Measurements from ENCODE around the gene COL6A3. TPM values are rescaled to one million over a fixed set of nuclear protein-coding genes. Genes with fewer than 3 reads are reported as not detected.

COL6A3 gene
- total RNA-seq, 1 donor from 2014 or later = 4.9 TPM

DNA sequence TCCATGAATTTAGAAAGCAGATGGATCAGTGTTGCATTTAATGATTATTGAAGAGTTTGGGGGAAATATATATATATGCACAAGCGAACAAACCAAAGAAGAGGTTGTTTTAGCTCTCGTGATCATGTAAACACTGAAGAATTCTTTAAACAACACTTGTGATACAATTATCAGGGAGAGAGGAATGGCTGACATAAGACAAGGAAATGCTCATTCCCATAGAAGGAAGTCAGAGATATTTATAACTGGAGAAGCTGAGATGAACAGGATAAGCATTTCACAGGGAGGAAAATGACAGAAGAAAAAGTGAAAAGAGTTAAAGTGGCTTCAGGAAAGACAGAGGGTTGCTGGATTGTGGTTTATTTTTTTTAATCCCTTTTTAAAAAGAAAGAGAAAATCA is 10.6 kb upstream of the COL6A3 start:
- H3K4me3 Mint-ChIP-seq = no peak overlapping the region
- no peak for DNase-seq (ENCODE audit: low read depth, low spot score)
- H3K36me3 Mint-ChIP-seq (ENCODE audit: low read depth) = no peaks in the 10 kb centered on the region
- H3K27me3 Mint-ChIP-seq (ENCODE audit: low read depth) = peaks cover 41% of the 10 kb centered on the region
- H3K4me1 Mint-ChIP-seq = peaks cover 6% of the 10 kb centered on the region
- H3K9me3 Mint-ChIP-seq = peaks cover 2% of the 10 kb centered on the region
- TF ChIP-seq, protein P1, sequence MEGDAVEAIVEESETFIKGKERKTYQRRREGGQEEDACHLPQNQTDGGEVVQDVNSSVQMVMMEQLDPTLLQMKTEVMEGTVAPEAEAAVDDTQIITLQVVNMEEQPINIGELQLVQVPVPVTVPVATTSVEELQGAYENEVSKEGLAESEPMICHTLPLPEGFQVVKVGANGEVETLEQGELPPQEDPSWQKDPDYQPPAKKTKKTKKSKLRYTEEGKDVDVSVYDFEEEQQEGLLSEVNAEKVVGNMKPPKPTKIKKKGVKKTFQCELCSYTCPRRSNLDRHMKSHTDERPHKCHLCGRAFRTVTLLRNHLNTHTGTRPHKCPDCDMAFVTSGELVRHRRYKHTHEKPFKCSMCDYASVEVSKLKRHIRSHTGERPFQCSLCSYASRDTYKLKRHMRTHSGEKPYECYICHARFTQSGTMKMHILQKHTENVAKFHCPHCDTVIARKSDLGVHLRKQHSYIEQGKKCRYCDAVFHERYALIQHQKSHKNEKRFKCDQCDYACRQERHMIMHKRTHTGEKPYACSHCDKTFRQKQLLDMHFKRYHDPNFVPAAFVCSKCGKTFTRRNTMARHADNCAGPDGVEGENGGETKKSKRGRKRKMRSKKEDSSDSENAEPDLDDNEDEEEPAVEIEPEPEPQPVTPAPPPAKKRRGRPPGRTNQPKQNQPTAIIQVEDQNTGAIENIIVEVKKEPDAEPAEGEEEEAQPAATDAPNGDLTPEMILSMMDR (conservative IDR thresholded peaks at IDR 0.05) = no peak
- H3K27ac Mint-ChIP-seq (ENCODE audit: unreplicated experiment) = no peak overlapping the region

DNA sequence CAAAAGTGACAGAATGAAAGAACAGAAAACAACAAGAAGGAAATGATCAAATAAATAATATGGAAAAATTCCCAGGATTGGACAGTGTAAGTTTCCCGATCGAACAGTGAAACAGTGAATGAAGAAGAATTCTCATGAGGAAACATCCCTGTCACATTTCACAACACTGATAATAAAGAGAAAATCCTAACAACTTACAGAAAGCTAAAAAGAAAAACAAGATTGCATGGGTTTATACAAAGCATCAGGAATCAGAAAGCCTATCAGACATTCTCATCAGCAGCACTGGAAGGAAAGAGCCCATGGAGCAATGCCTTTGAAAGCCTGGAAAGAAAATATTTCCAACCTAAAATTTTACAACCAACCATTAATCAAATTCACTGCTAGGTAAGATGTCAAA is 9.9 kb upstream of the COL6A3 start:
- peaks cover 2% of the 10 kb centered on the region for H3K9me3 Mint-ChIP-seq

DNA sequence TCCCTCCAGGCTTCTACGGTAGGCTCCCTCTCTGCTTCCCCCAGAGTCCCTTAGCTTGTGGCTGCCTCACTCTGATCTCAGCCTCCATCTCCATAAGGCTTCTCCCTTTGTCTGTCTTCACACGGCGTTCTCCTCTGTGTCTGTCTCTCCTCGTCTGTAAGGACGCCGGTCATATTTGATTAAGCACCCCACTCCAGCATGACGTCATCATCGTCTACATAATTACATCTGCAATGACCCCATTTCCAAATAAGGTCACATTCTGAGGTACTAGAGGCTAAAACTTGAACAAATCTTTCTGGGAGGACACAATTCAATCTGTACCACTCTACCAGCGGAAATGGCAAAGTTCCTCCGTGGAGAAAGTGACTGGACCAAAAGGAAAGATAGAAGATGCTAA is 8.3 kb upstream of the COL6A3 start:
- H3K27ac Mint-ChIP-seq (ENCODE audit: unreplicated experiment) = no peak overlapping the region
- TF ChIP-seq, protein P1 (conservative IDR thresholded peaks at IDR 0.05) = no peak
- H3K9me3 Mint-ChIP-seq = peaks cover 2% of the 10 kb centered on the region
- H3K4me3 Mint-ChIP-seq = no peak overlapping the region
- H3K4me1 Mint-ChIP-seq = peaks cover 6% of the 10 kb centered on the region
- peaks cover 40% of the 10 kb centered on the region for H3K27me3 Mint-ChIP-seq (ENCODE audit: low read depth)
- H3K36me3 Mint-ChIP-seq (ENCODE audit: low read depth) = no peaks in the 10 kb centered on the region
- DNase-seq (ENCODE audit: low read depth, low spot score) = no peak

More for the DNA sequence above, 9.9 kb upstream of the COL6A3 start:
- peaks cover 45% of the 10 kb centered on the region for H3K27me3 Mint-ChIP-seq (ENCODE audit: low read depth)
- H3K36me3 Mint-ChIP-seq (ENCODE audit: low read depth) = no peaks in the 10 kb centered on the region
- TF ChIP-seq, protein P1 (conservative IDR thresholded peaks at IDR 0.05) = no peak
- H3K4me1 Mint-ChIP-seq = peaks cover 6% of the 10 kb centered on the region
- no peak overlapping the region for H3K4me3 Mint-ChIP-seq
- no peak overlapping the region for H3K27ac Mint-ChIP-seq (ENCODE audit: unreplicated experiment)
- no peak for DNase-seq (ENCODE audit: low read depth, low spot score)

DNA sequence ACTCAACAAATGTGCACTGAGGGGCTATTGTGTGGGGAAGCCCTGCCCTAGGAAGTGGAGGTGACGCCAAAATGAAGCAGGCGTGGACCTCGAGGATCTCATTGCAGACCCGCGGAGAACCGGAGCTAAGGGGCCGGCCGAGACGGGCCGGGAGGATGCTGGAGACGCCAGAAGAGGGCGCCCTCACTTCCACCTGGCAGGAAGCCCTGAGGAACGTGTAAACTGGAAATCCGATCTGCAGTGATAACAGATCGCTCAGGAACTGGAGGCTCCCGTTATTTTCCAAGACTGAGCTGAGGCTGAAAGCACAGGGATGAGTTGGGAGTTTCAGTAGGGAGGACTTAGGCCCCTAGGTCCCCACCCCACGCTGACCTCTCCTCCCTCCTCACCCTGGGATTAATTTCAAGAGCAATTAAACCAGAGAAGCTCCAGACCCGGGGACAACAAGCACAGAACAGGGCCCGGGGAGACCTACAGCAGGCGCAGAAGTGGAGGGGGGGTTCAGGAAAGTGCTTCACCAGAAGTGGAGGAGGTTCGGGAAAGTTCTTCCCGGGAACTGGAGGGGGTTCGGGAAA is 7.7 kb upstream of the COL6A3 start:
- H3K36me3 Mint-ChIP-seq (ENCODE audit: low read depth) = no peaks in the 10 kb centered on the region
- no peak overlapping the region for H3K4me3 Mint-ChIP-seq
- no peak overlapping the region for H3K27ac Mint-ChIP-seq (ENCODE audit: unreplicated experiment)
- H3K27me3 Mint-ChIP-seq (ENCODE audit: low read depth) = peaks cover 34% of the 10 kb centered on the region
- H3K4me1 Mint-ChIP-seq = peaks cover 6% of the 10 kb centered on the region
- TF ChIP-seq, protein P1 (conservative IDR thresholded peaks at IDR 0.05) = peak; percentile 74
- peaks cover under 1% of the 10 kb centered on the region for H3K9me3 Mint-ChIP-seq
- peak; percentile 72 for DNase-seq (ENCODE audit: low read depth, low spot score)

DNA sequence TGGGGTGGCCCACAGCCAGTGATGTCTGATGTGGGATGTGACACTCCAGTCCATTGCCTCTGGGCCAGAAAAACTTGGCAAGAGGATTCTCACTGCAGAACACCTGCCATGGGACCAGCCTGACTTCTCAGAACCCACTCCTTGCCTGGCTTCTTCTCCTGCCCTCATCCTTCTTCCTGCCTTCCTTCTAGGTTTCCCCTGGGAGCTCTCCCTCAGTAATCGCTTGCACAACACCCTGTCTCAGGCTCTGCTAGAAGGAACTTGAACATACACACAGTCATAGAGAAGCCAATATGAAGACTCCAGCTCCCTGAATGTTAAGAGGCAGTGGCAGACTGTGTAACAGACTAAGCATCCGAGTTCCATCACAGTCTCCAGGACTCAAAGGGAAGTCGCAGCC is 4.3 kb upstream of the COL6A3 start:
- no peak overlapping the region for H3K4me3 Mint-ChIP-seq
- H3K4me1 Mint-ChIP-seq = peaks cover 10% of the 10 kb centered on the region
- peaks cover 26% of the 10 kb centered on the region for H3K27me3 Mint-ChIP-seq (ENCODE audit: low read depth)
- no peaks in the 10 kb centered on the region for H3K9me3 Mint-ChIP-seq
- H3K27ac Mint-ChIP-seq (ENCODE audit: unreplicated experiment) = no peak overlapping the region
- H3K36me3 Mint-ChIP-seq (ENCODE audit: low read depth) = no peaks in the 10 kb centered on the region
- DNase-seq (ENCODE audit: low read depth, low spot score) = no peak
- TF ChIP-seq, protein P1 (conservative IDR thresholded peaks at IDR 0.05) = no peak
